Muscle of arm (tissue), 12 donors: Measurements from ENCODE around the gene FNDC11. TPM values are rescaled to one million over a fixed set of nuclear protein-coding genes. Genes with fewer than 3 reads are reported as not detected.
"Not testable (repeated sequence)": the region's sequence is repeated elsewhere in the genome, so short reads cannot be mapped to it uniquely, and the experiment has no call there.

Source experiments
- DNase-seq: peaks from one replicate; pipeline ENCODE4 v3.0.0-alpha.2; 2013
- polyA plus RNA-seq, 12 donors: library from polyadenylated mRNA; unstranded; fragments of 120-200 nt; gene quantifications; one replicate each; pipeline ENCODE4 v1.2.1, GENCODE V29; 2013; ENCODE audit not compliant: insufficient read length in 12 of 12

The FNDC11 gene
- polyA plus RNA-seq, 12 donors, result 0.07 to 0.81 (median 0.17) TPM; not detected in 4

- no peak for DNase-seq
These were observed 12.6 kb downstream of the FNDC11 start for GRCh38 chr20:63566395-63567135.

- DNase-seq, result no peak
These were observed 13.1 kb downstream of the FNDC11 start for GRCh38 chr20:63567136-63567385.

DNA sequence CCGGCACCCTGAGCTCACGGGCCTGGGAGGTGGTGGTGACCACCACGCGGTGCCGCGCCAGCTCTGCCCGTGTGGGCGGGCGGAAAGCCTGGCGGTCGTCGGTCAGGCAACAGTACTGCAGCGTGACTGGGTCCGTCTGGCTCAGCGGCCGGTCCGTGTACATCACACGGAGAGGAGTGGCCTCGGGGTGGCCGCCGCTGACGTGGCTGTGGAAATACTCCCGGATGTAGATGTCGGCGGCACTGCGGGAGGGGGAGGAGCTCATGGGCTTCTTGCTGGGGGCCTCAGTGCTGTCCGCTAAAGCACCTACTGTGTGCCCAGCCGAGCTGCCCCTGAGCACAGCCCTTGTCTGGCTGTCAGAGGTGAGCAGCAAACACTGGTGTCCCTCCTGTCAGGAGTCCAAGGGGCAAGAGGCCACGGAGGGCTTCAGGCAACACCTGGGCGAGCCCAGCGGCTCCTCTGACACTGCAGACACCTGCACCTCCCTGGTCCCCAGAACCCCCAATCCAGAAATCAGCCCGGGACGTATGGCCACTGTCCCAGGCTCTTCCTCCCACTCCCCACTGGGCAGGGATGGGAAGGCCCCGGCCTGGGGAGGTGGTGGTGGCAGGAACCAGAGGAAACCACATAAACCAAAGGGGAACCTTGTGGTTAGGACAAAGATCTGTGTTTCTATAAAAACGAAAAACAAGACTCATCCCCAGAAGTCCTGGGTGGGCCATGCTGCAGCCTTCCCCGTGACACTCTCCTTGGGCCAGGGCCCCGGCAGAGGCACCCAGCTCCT, 13.6 kb downstream of the FNDC11 start:
- no peak for DNase-seq

DNA sequence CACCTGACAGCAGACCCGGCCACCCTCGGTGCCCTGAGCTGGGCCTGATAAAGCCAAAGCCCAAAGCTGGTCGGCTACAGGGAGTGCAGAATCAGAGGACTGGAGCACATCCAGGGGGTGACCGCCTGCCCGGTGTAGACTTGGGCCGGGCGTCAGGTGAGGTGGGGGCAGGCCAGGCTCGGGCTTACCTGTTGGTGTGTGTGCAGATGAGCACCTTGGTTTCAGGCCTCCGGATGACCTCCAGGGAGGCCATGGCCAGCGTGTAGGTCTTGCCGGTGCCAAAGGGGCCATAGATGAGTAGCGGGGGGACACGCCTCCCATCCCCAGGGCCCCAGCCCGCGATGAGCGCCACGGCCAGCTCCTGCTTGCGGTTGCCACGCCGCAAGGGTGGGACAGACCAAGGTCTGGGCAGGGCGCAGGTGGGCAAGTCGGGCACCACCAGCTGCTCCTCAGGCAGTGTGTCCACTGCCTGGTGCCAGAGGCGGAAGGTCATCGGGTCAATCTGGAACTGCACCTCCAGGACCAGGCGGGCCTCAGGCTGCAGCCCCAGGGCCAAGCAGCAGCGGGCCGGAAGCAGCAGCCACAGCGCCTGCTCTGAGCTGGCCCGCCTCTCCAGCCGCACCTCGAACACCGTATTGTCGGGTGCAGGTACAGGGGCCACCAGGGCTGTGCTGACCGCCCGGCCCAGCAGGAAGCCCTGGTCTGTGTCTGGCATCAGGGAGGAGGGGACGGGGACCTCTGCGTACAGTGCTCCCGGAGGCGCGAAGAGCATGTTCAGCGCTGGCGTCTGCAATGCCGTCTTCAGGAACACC, 14.4 kb downstream of the FNDC11 start:
- DNase-seq, result no peak

DNA sequence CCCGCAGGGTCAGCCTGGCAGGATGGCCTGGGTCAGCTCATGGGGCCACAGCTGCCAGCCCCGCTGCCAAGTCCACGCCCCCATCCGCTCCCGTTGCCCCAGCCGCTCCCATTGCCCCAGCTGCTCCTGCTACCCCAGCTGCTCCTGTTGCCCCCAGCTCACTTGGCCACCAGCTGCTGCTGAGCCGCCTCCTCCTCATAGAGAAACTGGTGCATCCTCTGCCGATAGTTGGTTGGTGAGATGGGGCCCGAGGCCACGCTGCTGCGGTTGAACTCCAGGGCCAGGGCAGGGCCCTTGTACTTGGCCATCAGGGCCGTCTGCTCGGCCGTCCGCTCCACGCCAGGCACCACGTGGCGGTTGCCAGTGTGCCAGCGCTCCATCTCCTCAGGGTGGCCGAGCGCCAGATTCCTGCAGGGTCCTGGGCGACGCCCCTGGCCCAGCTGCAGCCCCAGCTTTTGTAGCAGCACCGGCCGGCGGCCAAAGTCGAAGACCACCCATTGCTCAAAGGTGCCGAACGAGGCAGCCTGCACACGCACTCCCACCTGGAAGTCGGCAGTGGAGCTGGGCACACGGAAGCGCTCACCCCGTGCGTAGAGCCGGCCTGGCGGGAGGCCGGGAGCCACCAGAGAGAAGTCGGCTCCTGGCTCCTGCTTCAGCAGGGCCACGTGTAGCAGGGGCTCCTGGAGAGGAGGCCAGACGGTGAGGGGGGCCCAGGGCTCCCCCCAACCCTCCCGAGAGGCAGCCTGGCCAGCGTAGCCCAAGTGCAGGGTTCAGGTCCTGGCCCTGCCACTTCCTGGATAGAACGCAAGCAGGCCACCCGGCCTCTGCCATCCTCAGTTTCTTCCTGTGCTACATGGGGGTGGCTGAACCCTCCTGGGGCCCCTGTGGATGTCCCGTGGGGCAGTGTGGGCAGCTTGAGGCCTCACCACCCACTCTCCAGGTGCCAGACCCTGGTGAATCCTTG, 15.3 kb downstream of the FNDC11 start:
- DNase-seq, result no peak

- no peak for DNase-seq
These were observed 16.5 kb downstream of the FNDC11 start for GRCh38 chr20:63570281-63571086.

GRCh38 chr20:63571087-63571478, 17.1 kb downstream of the FNDC11 start:
- not testable (repeated sequence) for DNase-seq

- no peak for DNase-seq
These were observed 18.3 kb downstream of the FNDC11 start for GRCh38 chr20:63572071-63572787.

GRCh38 chr20:63572788-63573646, 19.1 kb downstream of the FNDC11 start:
- no peak for DNase-seq

- DNase-seq, result no peak
These were observed 19.7 kb downstream of the FNDC11 start for GRCh38 chr20:63573647-63574131.

DNA sequence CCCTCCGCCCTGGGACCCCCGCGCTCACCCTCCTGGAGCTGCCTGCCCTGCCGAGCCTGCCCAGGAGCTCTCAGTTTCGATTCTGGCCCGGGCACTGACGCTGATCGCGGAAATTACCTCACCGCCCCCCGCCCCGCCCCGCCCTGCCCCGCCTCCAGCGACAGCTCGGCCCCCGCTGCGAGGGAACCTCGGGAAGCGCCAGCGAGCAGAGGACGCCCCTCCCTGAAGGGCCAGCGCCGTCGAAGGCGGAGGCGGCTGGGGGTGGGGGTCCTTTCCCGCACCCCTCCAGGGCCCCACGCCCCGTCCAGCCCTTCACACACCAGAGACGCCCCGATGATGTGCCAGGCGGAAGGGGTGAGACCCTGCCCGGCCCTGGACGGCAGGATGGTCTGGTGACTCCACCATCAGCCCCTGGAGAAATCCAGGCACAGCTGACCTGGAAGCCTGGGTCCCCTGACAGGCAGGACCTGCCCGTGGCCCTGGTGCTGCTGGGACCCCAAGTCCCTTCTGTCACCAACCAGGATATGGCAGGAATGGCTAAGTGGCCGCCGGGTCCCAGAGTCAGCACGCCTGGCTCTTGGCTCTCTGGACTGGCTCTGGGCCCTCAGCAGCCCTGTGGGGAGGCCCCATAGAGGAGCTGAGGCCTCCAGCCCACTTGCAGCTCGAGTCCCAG, 20.3 kb downstream of the FNDC11 start, which contains the start of gene HELZ2:
Gene HELZ2 (minus strand): TSS at position 84 of the 673 bp plus-strand sequence. CDS start 1,854 bp downstream, outside the sequence.
- DNase-seq, result peak; percentile 58

DNA sequence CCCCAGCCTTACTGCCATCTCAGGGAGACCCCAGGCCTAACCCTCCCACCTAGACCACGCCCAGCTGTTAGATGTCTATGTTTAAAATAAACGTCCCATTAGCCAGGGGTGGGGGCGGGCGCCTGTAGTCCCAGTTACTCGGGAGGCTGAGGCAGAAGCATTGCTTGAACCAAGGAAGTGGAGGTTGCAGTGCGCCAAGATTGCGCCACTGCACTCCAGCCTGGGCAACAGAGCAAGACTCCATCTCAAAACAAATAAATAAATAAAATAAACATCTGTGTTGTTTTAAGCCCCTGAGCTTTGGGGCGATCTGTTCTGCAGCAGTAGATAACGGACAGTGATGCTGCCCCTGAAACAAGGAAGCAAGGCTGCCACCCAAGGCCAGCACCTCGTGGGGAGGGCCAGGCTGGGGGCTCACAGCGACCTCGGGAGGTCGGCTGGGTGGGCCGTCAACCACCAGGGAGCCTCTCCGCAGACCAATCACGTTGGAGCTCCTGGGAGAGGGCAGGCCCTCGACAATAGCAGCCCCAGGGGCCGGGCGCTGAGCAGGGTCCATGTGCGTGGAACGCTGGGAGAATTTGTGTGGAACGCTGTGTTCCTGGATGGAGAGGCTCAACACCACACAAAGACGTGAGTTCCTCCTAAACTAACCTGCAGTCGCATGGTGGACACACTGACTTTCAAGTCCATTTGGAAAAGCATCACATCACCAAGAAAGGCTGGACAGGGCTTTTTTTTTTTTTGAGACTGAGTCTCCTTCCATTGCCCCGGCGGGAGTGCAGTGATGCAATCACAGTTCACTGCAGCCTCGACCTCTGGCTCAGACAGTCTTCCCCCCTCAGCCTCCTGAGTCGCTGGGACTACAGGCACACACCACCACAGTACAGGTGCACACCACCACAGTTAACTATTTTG, 21.1 kb downstream of the FNDC11 start:
- no peak for DNase-seq

DNA sequence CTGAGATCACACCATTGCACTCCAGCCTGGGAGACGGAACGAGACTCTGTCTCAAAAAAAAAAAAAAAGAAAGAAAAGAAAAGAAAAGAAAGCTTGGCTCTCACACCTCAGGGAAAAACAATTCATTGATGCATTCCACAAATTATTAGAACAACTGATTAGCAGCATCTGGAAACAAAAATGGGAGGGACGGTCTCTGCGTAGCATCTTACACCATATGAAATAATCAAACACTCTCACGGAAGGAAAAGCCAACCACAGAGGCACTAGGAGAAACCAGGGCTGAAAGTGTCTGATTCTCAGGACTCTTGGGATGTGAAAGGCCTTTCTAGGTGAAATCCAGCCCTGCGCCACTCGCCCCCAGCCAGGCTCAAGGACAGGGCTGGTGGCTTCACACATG, 22.4 kb downstream of the FNDC11 start:
- no peak for DNase-seq

GRCh38 chr20:63577317-63577894, 23.4 kb downstream of the FNDC11 start:
- no peak for DNase-seq

DNA sequence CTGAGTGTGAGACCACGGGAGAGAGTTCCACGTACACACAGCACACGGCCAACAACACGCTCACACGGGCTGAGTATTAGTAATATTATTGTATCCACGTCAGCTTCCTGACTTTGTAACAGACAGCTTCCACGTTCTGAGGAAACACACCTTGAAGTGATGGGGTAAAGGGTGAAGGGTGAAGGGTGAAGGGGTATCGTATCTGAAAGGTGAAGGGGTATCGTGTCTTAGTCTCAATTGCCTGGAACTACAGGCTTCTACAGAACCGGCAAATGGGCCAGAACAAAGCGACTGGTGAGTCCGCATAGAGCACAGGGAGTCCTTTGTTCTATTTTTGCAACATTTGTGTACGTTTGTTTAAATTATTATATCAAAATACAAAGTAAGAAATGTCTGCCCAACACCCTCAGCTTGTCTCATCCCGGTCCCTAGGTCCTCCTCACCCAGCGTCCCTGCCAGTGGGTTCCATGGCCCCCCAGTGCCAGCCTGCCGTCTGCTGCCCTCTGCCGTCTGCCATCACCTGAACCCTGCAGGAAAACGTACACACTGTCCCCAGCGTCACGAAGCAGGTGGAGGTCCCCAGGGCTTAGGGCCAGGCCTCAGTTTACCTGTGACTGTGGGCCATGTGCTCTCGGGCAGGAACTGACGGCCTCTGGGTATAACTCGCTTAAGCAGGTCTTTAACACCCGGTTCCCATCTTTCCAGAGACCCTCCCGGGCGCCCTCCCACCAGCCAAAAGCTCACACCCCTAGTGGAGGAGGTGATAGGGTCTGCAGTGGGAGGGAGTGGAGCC, 24.5 kb downstream of the FNDC11 start:
- DNase-seq, result no peak
